Endodermal cell (in vitro differentiated cells): Measurements from ENCODE around the gene CAMTA1. TPM values are rescaled to one million over a fixed set of nuclear protein-coding genes. Genes with fewer than 3 reads are reported as not detected.

ENCODE experiments used
- DNase-seq: peaks from one replicate; pipeline ENCODE4 v3.0.0-alpha.2; 2017
- H3K27ac ChIP-seq: 2 replicates; pipeline ENCODE4 v1.5.1; 2013; ENCODE audit warnings: mild to moderate bottlenecking, low read depth, low read length, moderate library complexity
- H3K27me3 ChIP-seq: 2 replicates; pipeline ENCODE4 v1.6.1; 2013; ENCODE audit warnings: mild to moderate bottlenecking, low read length, moderate library complexity; ENCODE audit not compliant: insufficient read depth, control insufficient read depth, poor library complexity, severe bottlenecking
- H3K36me3 ChIP-seq: 2 replicates; pipeline ENCODE4 v1.7.0; 2013; ENCODE audit warnings: mild to moderate bottlenecking, low read length, moderate library complexity; ENCODE audit not compliant: control insufficient read depth, insufficient read depth
- H3K4me1 ChIP-seq: one replicate; pipeline ENCODE4 v1.7.0; 2013; ENCODE audit warnings: low read length; ENCODE audit not compliant: control insufficient read depth, insufficient read depth
- H3K4me3 ChIP-seq: 2 replicates; pipeline ENCODE4 v1.5.1; 2013; ENCODE audit warnings: mild to moderate bottlenecking, low read length, moderate library complexity
- H3K9ac ChIP-seq: 2 replicates; pipeline ENCODE4 v1.6.1; 2013; ENCODE audit warnings: mild to moderate bottlenecking, low read length, moderate library complexity; ENCODE audit not compliant: poor library complexity, severe bottlenecking; ENCODE audit errors: extremely low read depth
- H3K9me3 ChIP-seq: 2 replicates; pipeline ENCODE4 v1.6.1; 2013; ENCODE audit warnings: mild to moderate bottlenecking, low read length, moderate library complexity; ENCODE audit not compliant: control insufficient read depth
- H3K27ac Mint-ChIP-seq: 2 replicates; pipeline ENCODE4 v1.8.0; 2020; ENCODE audit warnings: mixed read lengths
- H3K27me3 Mint-ChIP-seq: 2 replicates; pipeline ENCODE4 v1.8.0; 2021; ENCODE audit warnings: mild to moderate bottlenecking, mixed read lengths; ENCODE audit not compliant: insufficient read depth
- H3K36me3 Mint-ChIP-seq: 2 replicates; pipeline ENCODE4 v1.8.0; 2020; ENCODE audit warnings: low read depth, mixed read lengths
- H3K4me1 Mint-ChIP-seq: 2 replicates; pipeline ENCODE4 v1.8.0; 2020; ENCODE audit warnings: mixed read lengths
- H3K4me3 Mint-ChIP-seq: 2 replicates; pipeline ENCODE4 v1.8.0; 2020; ENCODE audit warnings: mild to moderate bottlenecking, moderate library complexity, mixed read lengths
- H3K9me3 Mint-ChIP-seq: 2 replicates; pipeline ENCODE4 v1.8.0; 2020; ENCODE audit warnings: mild to moderate bottlenecking, mixed read lengths
- CTCF ChIP-seq: fragments of 200-600 bp; sonication (generic); conservative IDR thresholded peaks from 2 replicates; pipeline ENCODE4 v1.5.0; 2021; ENCODE audit warnings: antibody characterized with exemption, mild to moderate bottlenecking
- WGBS, 2 experiments: methylation state at CpG; one replicate each; pipeline versions ENCODE4 v1.1.5 to v1.1.7; 2013; ENCODE audit warnings: missing lambda C conversion rate in 2 of 2, mixed read lengths in 1 of 2; ENCODE audit not compliant: insufficient coverage in 1 of 2, insufficient read length in 1 of 2; 5-methylcytosine and 5-hydroxymethylcytosine counted together
- total RNA-seq, 2 donors: library from RNA; stranded (reverse); fragmentation: NEBNext Ultra II Directional in 1 of 2; extraction: Animal tissue kit (Norgen Biotek cat#: 25700) in 1 of 2; gene quantifications; 2 replicates in 1 of 2; 3 replicates in 1 of 2; pipeline ENCODE4 v1.2.1, GENCODE V29; 2021

The CAMTA1 gene
- total RNA-seq, 2 donors from 2014 or later: 123 to 137 TPM

- no peak for TF ChIP-seq CTCF
- Mint-ChIP-seq H3K36me3 (no peaks in the 10 kb centered on the region), H3K4me1 (peaks cover 21% of the 10 kb centered on the region), H3K27me3 (no peaks in the 10 kb centered on the region), H3K4me3 (no peak overlapping the region), H3K9me3 (no peaks in the 10 kb centered on the region), H3K27ac (no peak overlapping the region)
- 63 to 74% methylated on average over 6 to 11 of the region's 11 CpGs for WGBS, 2 experiments
- no peak overlapping the region for H3K4me3 ChIP-seq
- no peak overlapping the region for H3K27ac ChIP-seq
- no peak overlapping the region for H3K9ac ChIP-seq
- no peaks in the 10 kb centered on the region for H3K9me3 ChIP-seq
- no peaks in the 10 kb centered on the region for H3K27me3 ChIP-seq
- DNase-seq: no peak
- no peaks in the 10 kb centered on the region for H3K36me3 ChIP-seq
- H3K4me1 ChIP-seq: peaks cover 6% of the 10 kb centered on the region
Observed at GRCh38 chr1:6953907-6954364, 168.7 kb downstream of the CAMTA1 start.

GRCh38 chr1:6954591-6954990 is 169.3 kb downstream of the CAMTA1 start:
- 78 to 82% methylated on average over 7 to 15 of the region's 15 CpGs for WGBS, 2 experiments
- H3K9ac ChIP-seq: no peak overlapping the region
- Mint-ChIP-seq H3K4me1 (peaks cover 15% of the 10 kb centered on the region), H3K9me3 (no peaks in the 10 kb centered on the region), H3K27ac (no peak overlapping the region), H3K27me3 (no peaks in the 10 kb centered on the region), H3K36me3 (no peaks in the 10 kb centered on the region), H3K4me3 (no peak overlapping the region)
- no peaks in the 10 kb centered on the region for H3K9me3 ChIP-seq
- no peaks in the 10 kb centered on the region for H3K27me3 ChIP-seq
- H3K36me3 ChIP-seq: no peaks in the 10 kb centered on the region
- peaks cover 6% of the 10 kb centered on the region for H3K4me1 ChIP-seq
- H3K27ac ChIP-seq: no peak overlapping the region
- no peak for TF ChIP-seq CTCF
- H3K4me3 ChIP-seq: no peak overlapping the region
- DNase-seq: no peak

- H3K27me3 ChIP-seq: no peaks in the 10 kb centered on the region
- H3K4me3 Mint-ChIP-seq: no peak overlapping the region
- peaks cover 7% of the 10 kb centered on the region for H3K4me1 Mint-ChIP-seq
- peaks cover under 1% of the 10 kb centered on the region for H3K27me3 Mint-ChIP-seq
- H3K4me3 ChIP-seq: no peak overlapping the region
- no peaks in the 10 kb centered on the region for H3K4me1 ChIP-seq
- no peak overlapping the region for H3K27ac Mint-ChIP-seq
- H3K9me3 ChIP-seq: no peaks in the 10 kb centered on the region
- WGBS, 2 experiments: 89 to 91% methylated on average over 15 to 16 of the region's 16 CpGs
- no peaks in the 10 kb centered on the region for H3K9me3 Mint-ChIP-seq
- H3K27ac ChIP-seq: no peak overlapping the region
- H3K36me3 Mint-ChIP-seq: no peaks in the 10 kb centered on the region
- TF ChIP-seq CTCF: no peak
- H3K9ac ChIP-seq: no peak overlapping the region
- no peaks in the 10 kb centered on the region for H3K36me3 ChIP-seq
- DNase-seq: no peak
Observed at GRCh38 chr1:6955357-6956094, 170.3 kb downstream of the CAMTA1 start.
